ENCODE data around the gene SACM1L. TPM values are rescaled to one million over a fixed set of nuclear protein-coding genes. Genes with fewer than 3 reads are reported as not detected.
"Not testable (repeated sequence)": the region's sequence is repeated elsewhere in the genome, so short reads cannot be mapped to it uniquely, and the experiment has no call there.

The SACM1L gene
- total RNA-seq, 1 experiment from 2014 or later: 25.2 TPM

DNA sequence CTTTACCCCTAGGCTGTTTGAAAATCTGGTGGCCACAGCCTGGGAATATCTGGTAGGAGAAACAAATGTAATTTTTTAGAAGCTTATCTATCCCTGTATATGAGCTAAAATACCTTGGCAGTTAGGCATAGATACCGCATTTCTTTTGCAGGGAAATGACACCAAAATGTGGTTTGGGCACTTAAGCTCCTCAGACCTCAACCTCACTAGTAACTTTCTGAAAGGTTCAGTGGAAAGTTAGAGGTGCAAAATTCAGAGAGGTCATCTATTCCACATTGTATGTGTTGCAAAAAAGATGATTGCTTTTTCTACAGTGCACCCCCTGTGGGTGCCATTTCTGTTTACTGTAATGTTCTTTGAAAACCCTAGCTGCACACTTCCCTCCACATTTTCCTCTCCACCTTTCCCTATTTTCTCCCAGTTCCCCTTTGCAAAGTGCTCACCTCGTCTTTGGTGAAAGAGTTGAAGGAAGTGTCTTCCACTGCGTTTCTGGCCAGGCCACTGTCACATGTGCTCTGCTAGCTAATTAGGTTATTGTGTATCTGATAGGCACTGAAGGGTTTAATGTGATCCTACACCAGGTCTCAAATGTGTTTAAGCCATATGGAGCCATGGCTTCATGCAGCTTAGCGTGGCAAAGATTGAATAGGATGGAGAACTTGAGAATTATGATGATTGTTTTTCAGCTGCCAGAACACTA is 1.3 kb downstream of the SACM1L start:
- Histone ChIP-seq H3K9me3 (replicated peaks) (no peaks in the 10 kb centered on the region), H3K4me3 (peak overlapping the region; percentile 67), H3K4me1 (replicated peaks) (peaks cover 11% of the 10 kb centered on the region), H3K27me3 (replicated peaks) (no peaks in the 10 kb centered on the region), H3K36me3 (peaks cover 25% of the 10 kb centered on the region), H3K27ac (peak overlapping the region; percentile 19; the same call in 1 of the 2 replicates)
- no peak for DNase-seq (ENCODE audit: low read depth in 1 of 2, low spot score in 2 of 2)

DNA sequence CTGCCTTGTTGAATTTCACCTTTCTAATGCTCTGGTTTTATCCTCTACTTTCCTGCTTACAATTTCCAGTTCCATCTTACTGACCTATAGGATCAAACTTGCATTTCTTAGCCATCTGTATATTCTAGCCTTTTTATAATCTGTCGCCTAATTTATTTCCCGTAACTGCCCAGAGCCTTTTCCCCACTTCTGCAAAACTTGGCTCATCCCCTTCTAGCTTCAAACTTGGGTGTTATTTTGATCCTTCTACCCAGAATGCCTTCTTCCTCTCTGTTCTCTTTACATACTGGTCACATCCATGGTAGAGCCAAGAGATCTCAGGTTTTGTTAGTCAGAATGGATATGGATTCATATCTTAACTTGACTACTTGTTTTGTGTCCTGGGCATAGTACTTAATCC is 2.6 kb downstream of the SACM1L start:
- Histone ChIP-seq H3K27me3 (replicated peaks) (no peaks in the 10 kb centered on the region), H3K27ac (no peak overlapping the region), H3K36me3 (peaks cover 25% of the 10 kb centered on the region), H3K9me3 (replicated peaks) (no peaks in the 10 kb centered on the region), H3K4me3 (no peak overlapping the region), H3K4me1 (replicated peaks) (peaks cover 11% of the 10 kb centered on the region)
- no peak for DNase-seq (ENCODE audit: low read depth in 1 of 2, low spot score in 2 of 2)

DNA sequence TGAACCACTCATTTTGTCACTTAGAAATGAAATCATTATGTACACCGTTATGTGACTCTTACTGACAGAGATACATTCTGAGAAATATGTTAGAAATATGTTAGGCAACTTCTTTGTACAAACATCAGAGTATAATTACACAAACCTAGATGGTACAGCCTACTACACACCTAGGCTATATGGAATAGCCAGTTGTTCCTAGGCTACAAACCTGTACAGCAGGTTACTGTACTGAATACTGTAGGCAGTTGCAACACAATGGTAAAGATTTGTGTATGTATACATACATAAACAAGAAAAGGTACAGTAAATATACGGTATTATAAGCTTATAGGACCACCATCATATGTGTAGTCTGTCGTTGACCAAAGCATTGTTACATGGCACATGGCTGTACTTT is 3.7 kb downstream of the SACM1L start:
- DNase-seq (ENCODE audit: low read depth in 1 of 2, low spot score in 2 of 2): no peak
- Histone ChIP-seq H3K36me3 (peaks cover 25% of the 10 kb centered on the region), H3K9me3 (replicated peaks) (no peaks in the 10 kb centered on the region), H3K27ac (no peak overlapping the region), H3K4me3 (no peak overlapping the region), H3K27me3 (replicated peaks) (no peaks in the 10 kb centered on the region), H3K4me1 (replicated peaks) (peaks cover 11% of the 10 kb centered on the region)

DNA sequence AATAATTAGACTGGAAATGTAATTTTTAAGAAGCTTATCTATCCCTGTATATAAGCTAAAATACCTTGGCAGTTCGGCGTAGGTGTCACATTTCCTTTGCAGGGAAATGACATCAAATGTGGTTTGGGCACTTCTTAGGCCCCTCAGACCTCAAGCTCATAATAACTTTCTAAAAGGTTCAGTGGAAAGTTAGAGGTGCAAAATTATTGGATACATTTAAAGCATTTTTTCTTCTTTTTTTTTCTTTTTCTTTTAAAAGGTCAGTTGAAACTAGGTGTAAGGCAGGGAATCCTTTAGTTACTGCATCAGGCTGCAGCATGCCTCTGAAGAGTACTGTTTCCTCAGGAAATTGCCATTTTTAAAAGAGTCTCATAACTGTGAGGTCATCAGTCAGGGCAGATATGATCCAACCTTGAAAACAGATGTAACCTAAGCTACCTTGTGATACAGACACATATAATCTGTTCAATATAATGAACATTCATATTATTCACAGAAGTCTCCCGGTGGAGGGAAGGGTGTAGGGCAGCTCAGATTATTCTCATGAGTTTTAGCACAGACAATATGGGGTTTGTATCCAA is 4.8 kb downstream of the SACM1L start:
- no peak for DNase-seq (ENCODE audit: low read depth in 1 of 2, low spot score in 2 of 2)
- Histone ChIP-seq H3K27me3 (replicated peaks) (no peaks in the 10 kb centered on the region), H3K4me3 (no peak overlapping the region), H3K4me1 (replicated peaks) (peaks cover 11% of the 10 kb centered on the region), H3K9me3 (replicated peaks) (no peaks in the 10 kb centered on the region), H3K36me3 (peaks cover 25% of the 10 kb centered on the region), H3K27ac (no peak overlapping the region)

DNA sequence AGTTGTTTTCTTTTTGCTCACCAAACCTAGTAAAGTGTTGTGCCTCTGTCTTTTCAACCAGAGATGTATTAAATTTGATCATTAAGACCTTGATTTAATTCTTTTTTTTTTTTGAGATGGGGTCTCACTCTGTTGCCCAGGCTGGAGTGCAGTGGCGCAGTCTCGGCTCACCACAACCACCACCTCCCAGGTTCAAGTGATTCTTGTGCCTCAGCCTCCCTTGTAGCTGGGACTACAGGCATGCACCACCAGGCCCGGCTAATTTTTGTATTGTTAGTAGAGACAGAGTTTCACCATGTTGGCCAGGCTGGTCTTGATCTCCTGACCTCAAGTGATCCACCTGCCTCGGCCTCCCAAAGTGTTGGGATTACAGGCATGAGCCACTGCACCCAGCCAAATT is 6.0 kb downstream of the SACM1L start:
- DNase-seq (ENCODE audit: low read depth in 1 of 2, low spot score in 2 of 2); H3K4me3 ChIP-seq; H3K27ac ChIP-seq; H3K27me3 ChIP-seq (replicated peaks); H3K9me3 ChIP-seq (replicated peaks): not testable (repeated sequence)
- peaks cover 22% of the 10 kb centered on the region for H3K36me3 ChIP-seq
- H3K4me1 ChIP-seq (replicated peaks): peaks cover 10% of the 10 kb centered on the region

DNA sequence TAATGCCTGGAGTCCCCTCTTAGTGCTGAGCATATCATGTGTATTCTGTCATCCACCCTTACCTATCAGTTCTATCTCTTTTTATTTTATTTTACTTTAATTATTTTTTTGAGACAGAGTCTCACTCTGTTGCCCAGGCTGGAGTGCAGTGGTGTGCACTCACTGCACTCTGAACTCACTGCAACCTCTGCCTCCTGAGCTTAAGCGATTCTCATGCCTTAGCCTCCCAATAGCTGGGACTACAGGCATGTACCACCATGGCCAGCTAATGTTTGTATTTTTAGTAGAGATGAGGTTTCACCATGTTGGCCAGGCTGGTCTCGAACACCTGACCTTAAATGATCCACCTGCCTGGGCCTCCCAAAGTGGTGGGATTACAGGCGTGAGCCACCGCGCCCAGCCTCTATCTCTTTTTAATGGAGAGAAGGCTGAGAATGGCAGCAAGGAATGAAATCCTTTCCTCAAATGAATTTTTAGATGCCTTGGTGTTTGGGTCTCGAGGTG is 11.4 kb downstream of the SACM1L start:
- no peak for DNase-seq (ENCODE audit: low read depth in 1 of 2, low spot score in 2 of 2)
- no peaks in the 10 kb centered on the region for H3K27me3 ChIP-seq (replicated peaks)
- no peaks in the 10 kb centered on the region for H3K9me3 ChIP-seq (replicated peaks)
- H3K4me3 ChIP-seq: no peak overlapping the region
- no peaks in the 10 kb centered on the region for H3K4me1 ChIP-seq (replicated peaks)
- no peak overlapping the region for H3K27ac ChIP-seq
- H3K36me3 ChIP-seq: peaks cover 25% of the 10 kb centered on the region

DNA sequence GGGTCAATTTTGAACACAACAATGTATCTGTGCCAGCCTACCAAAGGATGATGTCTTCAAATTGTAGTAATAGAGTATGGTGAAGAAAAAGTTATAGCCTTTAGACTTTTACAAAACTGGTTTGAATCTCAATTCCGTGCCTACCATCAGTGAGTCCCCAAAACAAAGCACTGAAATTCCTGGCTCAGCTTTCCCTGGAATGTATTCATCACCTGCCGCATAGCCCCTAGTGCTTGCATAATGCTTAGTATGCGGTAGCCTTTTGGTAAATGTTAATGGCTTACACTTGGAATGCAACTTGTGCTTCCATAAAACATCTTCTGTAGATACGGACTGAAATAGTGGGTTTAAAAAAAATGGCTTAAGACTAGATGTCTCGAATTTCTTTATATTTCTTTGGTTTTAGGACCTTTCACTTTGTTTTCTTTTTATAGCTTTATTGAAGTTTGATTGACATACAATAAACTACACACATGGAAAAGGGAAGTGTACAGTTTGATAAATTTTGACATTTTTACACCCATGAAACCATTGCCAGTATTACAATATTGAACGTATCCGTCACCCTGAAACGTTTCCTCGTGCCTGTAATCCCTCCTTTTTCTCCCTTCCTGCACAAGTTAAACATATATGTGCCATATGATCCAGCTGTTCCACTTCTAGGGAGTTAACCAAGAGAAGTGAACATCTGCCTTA is 12.1 kb downstream of the SACM1L start:
- H3K9me3 ChIP-seq (replicated peaks): no peaks in the 10 kb centered on the region
- H3K27me3 ChIP-seq (replicated peaks): no peaks in the 10 kb centered on the region
- H3K27ac ChIP-seq: no peak overlapping the region
- peaks cover 32% of the 10 kb centered on the region for H3K36me3 ChIP-seq
- H3K4me1 ChIP-seq (replicated peaks): no peaks in the 10 kb centered on the region
- no peak for DNase-seq (ENCODE audit: low read depth in 1 of 2, low spot score in 2 of 2)
- H3K4me3 ChIP-seq: no peak overlapping the region

DNA sequence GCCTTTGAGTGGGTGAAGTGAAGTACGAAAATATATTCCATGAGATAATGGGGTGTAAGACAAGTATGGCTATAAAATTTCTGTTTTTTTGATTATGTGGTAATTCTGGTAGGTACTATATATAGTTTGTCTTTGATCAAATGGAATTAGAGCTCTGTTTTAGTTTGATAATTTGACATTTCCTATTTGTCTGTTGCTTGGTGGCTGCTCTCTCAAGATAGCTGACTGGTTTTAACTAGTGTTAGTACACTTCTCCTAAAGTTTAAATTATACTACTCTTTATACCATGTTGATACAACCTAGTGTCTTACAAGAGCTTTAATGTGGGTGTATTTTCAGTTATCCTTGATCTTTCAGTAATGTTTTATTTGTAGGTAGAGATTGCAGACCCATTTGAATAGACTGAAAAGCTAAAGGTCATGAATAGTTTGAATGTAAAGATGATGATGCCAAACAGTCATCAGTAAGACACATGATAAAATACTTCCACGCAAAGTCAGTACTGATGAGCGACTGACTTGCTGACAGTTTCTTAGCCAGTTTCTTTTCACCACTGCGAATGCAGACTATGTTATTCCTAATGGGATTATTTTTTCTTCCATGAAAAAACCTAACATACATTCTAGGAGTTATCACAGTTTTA is 15.2 kb downstream of the SACM1L start:
- Histone ChIP-seq H3K4me3 (no peak overlapping the region), H3K27ac (no peak overlapping the region), H3K9me3 (replicated peaks) (no peaks in the 10 kb centered on the region), H3K4me1 (replicated peaks) (no peaks in the 10 kb centered on the region), H3K27me3 (replicated peaks) (no peaks in the 10 kb centered on the region), H3K36me3 (peaks cover 52% of the 10 kb centered on the region)
- DNase-seq (ENCODE audit: low read depth in 1 of 2, low spot score in 2 of 2): no peak

DNA sequence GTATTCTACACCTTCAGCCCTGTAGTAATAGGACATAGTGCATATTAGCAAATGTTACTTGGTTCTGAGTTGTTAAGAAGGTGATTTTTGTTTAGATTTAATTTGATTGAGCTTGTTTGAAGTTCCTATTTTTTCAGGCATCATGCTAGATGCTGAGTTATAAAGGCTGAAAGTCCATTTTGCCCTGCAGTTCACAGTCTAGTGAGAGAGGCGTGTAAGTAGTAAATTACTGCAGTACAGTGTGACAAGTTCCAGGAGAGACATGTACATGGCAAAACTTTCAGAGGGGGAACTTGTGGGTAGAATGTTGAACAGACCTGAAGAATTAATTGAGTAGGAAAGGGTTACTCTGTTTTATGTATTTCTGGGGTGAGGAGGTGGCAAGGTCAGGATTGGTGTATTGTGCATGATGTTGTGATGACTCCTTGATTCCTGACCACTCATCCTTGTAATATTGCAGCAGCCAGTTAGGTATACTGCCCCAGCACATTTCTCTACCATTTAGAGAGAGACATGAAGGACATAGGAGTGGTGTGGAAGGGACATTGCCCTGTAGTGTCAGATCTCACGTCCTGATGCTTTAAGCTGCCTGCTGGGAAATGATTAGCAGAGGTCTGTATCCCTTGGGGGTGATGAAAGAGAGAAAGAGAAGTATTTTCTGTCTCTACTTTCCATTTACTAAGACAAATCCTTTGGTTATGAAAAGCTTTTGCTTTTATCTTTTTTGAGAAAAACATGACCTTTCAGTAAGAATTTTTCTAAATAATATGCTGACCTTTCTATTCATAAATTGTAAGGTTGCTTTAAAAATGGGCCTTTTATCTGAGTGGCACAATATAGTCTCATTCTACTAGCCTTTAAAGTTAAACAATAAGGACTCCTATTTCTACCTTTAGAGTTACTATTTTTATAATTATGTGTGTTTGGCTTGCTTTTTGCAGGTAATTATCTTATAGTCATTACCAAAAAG is 16.9 kb downstream of the SACM1L start:
- Histone ChIP-seq H3K36me3 (peaks cover 61% of the 10 kb centered on the region), H3K9me3 (replicated peaks) (no peaks in the 10 kb centered on the region), H3K27me3 (replicated peaks) (no peaks in the 10 kb centered on the region), H3K27ac (no peak overlapping the region), H3K4me1 (replicated peaks) (no peaks in the 10 kb centered on the region), H3K4me3 (no peak overlapping the region)
- DNase-seq (ENCODE audit: low read depth in 1 of 2, low spot score in 2 of 2): no peak

DNA sequence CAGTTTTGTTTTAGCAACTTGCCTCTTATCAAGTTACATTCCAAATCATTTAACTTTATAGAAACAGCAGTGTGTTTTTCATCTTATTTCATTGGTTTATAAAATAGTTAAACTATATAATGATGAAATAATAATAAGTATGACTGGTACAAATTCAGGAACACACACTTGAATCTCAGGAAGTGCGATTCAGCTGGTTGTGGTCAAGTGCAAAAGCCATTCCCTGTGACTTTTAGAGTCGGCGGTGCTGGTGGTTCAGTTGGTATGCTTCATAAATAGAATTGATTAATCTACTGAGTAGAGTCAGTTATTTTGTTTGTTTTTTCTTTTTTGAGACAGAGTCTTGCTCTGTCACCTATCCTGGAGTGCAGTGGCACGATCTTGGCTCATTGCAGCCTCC is 22.7 kb downstream of the SACM1L start:
- H3K27ac ChIP-seq: no peak overlapping the region
- no peak for DNase-seq (ENCODE audit: low read depth in 1 of 2, low spot score in 2 of 2)
- peaks cover 45% of the 10 kb centered on the region for H3K36me3 ChIP-seq
- H3K27me3 ChIP-seq (replicated peaks): no peaks in the 10 kb centered on the region
- no peaks in the 10 kb centered on the region for H3K9me3 ChIP-seq (replicated peaks)
- H3K4me3 ChIP-seq: no peak overlapping the region
- no peaks in the 10 kb centered on the region for H3K4me1 ChIP-seq (replicated peaks)

DNA sequence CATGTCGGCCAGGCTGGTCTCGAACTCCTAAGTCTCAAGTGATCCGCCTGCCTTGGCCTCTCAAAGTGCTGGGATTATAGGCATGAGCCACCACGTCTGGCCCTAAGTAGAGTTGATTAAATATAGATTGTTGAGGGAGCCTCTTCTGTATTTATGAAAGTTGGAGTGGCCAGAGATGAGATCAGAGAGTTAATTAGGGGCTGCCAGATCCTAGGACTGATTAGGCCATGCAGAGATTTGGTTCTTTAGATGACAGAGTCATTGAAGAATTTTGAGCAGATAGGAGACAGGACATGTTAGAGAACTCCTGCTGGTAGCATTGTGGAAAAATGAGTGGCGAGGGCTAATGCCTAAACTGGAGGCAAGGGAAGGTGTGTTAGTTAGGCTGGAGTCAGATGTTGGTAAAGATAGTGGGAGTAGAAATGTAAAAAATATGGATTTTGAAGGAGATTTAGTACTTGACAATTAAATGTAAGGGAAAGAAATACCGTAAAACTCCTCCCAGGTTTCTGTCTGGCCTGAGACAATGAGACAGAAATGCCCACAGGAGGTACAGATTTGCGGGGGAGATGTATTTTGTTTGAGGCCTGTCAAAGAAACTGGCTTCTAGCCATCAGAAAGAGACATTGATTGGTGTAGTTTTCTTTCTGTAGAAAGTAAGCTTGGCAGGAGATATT is 23.4 kb downstream of the SACM1L start:
- Histone ChIP-seq H3K4me1 (replicated peaks) (no peaks in the 10 kb centered on the region), H3K4me3 (no peak overlapping the region), H3K9me3 (replicated peaks) (no peaks in the 10 kb centered on the region), H3K36me3 (peaks cover 39% of the 10 kb centered on the region), H3K27ac (no peak overlapping the region), H3K27me3 (replicated peaks) (no peaks in the 10 kb centered on the region)
- DNase-seq (ENCODE audit: low read depth in 1 of 2, low spot score in 2 of 2): no peak

DNA sequence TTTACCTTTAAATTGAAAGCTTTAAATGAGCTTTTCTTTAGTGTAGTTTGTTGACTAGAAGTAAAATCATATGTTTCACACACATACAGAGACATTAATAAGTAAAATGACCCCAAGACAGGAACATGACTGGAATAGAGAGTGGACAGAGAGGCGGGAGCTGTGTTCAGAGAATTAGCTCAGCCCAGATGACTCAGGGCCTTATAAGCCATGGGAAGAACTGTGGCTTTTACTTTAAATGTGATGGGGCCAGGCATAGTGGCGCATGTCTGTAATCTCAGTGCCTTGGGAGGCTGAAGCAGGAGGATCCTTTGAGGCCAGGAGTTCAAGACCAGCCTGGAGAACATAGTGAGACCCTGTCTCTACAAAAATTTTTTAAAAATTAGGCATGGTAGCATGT is 26.7 kb downstream of the SACM1L start:
- DNase-seq (ENCODE audit: low read depth in 1 of 2, low spot score in 2 of 2): no peak
- H3K36me3 ChIP-seq: peaks cover 20% of the 10 kb centered on the region

More for the DNA sequence above, 26.7 kb downstream of the SACM1L start:
- Histone ChIP-seq H3K4me3 (no peak overlapping the region), H3K9me3 (replicated peaks) (no peaks in the 10 kb centered on the region), H3K27ac (no peak overlapping the region), H3K4me1 (replicated peaks) (no peaks in the 10 kb centered on the region), H3K27me3 (replicated peaks) (no peaks in the 10 kb centered on the region)
